Activated T-cell treated with anti-CD3 and anti-CD28 coated beads, Interleukin-2, amount 50 U/mL, for 4 hours (primary cell): ENCODE measurements around the gene TM4SF4. TPM values are rescaled to one million over a fixed set of nuclear protein-coding genes. Genes with fewer than 3 reads are reported as not detected.
"Not testable (repeated sequence)": the region's sequence is repeated elsewhere in the genome, so short reads cannot be mapped to it uniquely, and the experiment has no call there.

Experiments used
- ATAC-seq, 2 donors: fragments of 200-7000 bp; cut with Tn5 transposase; one replicate each; pipeline ENCODE4 v1.10.0; 2021
- DNase-seq: peaks from one replicate; pipeline ENCODE4 v3.0.0-alpha.2; 2020
- H3K27me3 Mint-ChIP-seq: one replicate; pipeline ENCODE4 v1.8.0; 2021; ENCODE audit warnings: low read depth, mixed read lengths
- H3K36me3 Mint-ChIP-seq: one replicate; pipeline ENCODE4 v1.8.0; 2022; ENCODE audit warnings: mixed read lengths; ENCODE audit not compliant: insufficient read depth
- H3K4me1 Mint-ChIP-seq: one replicate; pipeline ENCODE4 v1.8.0; 2021; ENCODE audit warnings: low read depth, mixed read lengths
- H3K4me3 Mint-ChIP-seq: one replicate; pipeline ENCODE4 v1.8.0; 2021; ENCODE audit warnings: mild to moderate bottlenecking, moderate library complexity, mixed read lengths
- H3K9me3 Mint-ChIP-seq: one replicate; pipeline ENCODE4 v1.8.0; 2021; ENCODE audit warnings: mixed read lengths
- total RNA-seq, 3 donors: library from RNA; stranded (reverse); gene quantifications; one replicate each; pipeline ENCODE4 v1.2.1, GENCODE V29; 2021

TM4SF4 gene
- total RNA-seq, 3 donors from 2014 or later: 0.92 to 1.3 (median 1.0) TPM

DNA sequence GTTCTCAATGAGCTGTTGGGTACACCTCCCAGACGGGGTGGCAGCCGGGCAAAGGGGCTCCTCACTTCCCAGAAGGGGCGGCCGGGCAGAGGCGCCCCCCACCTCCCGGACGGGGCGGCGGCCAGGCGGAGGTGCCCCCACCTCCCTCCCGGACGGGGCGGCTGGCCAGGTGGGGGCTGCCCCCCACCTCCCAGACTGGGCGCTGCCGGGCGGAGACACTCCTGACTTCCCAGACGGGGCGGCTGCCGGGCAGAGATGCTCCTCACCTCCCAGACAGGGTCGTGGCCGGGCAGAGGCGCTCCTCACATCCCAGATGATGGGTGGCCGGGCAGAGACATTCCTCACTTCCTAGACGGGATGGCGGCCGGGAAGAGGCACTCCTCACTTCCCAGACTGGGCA, 29.6 kb upstream of the TM4SF4 start:
- H3K27me3 Mint-ChIP-seq: peaks cover 13% of the 10 kb centered on the region
- H3K9me3 Mint-ChIP-seq, H3K36me3 Mint-ChIP-seq, H3K4me1 Mint-ChIP-seq, ATAC-seq, DNase-seq, H3K4me3 Mint-ChIP-seq: not testable (repeated sequence)

DNA sequence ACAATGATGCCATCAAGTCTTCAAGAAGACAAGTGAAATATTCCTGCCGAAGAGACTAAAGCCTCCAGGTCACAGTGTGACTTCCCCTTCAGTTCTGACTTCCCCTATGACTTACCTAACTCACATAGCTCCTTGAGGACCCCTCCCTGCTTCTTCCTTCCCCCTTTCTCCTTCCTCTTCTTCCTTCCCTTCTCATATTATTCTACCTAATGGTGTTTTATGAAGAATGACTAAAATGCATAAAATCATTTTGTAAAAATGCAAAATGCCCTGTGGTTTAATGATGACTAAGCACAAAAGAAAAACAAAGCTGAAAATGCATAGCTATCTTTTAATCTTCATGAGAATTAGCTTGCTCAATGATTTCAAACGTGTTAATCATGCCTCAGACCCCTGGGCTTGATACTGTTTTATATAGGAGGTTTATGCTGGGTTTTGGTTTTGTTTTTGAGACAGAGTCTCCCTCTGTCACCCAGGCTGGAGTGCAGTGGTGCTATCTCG, 26.1 kb upstream of the TM4SF4 start:
- Mint-ChIP-seq H3K9me3 (peaks cover 8% of the 10 kb centered on the region), H3K4me3 (no peak overlapping the region), H3K27me3 (peaks cover 1% of the 10 kb centered on the region), H3K36me3 (peaks cover 2% of the 10 kb centered on the region), H3K4me1 (no peaks in the 10 kb centered on the region)
- ATAC-seq (peak; percentile 25 to 27), DNase-seq (no peak)

DNA sequence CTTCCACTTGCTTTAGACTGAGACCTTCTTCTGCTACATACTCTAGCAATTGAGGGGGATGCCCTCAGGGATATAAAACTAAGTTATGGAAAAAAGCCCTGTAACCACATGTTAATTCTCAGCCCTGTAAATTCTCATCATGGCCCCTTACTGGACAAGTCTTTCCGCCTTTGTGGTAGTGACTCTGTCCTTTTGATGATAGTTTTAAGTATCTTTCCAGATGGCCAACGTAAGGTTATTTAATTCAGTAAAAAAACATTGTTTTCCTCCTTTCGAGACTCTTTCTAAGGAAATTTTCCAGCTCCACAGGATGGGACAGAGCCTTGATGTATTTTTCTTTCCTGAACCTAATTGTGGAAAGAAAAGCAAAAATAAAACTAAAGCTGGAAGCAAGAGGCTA, 25.3 kb upstream of the TM4SF4 start:
- Mint-ChIP-seq H3K36me3 (peaks cover 2% of the 10 kb centered on the region), H3K9me3 (peaks cover 8% of the 10 kb centered on the region), H3K27me3 (no peaks in the 10 kb centered on the region), H3K4me1 (no peaks in the 10 kb centered on the region), H3K4me3 (no peak overlapping the region)
- ATAC-seq (no peak), DNase-seq (no peak)

DNA sequence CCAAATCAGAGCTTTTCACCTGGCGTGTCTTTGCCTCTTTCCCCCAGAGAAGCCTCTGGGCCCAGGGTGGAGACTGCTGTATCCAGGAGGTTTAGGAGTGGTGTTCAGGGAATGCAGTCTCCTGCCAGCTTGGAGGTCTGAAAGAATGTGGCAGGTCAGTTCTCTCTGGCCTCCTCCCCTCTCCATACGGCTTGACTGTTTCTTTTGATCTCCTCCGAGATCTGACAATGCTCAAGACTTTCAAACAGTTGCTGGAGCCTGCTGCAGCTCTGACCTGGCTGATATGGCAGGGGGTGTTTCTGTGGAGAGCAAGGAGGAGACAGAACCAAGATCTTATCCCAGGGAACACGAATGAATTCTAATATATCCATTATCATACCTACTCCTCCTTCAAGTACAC, 24.7 kb upstream of the TM4SF4 start:
- H3K36me3 Mint-ChIP-seq: peaks cover 2% of the 10 kb centered on the region
- H3K4me3 Mint-ChIP-seq: no peak overlapping the region
- no peak for DNase-seq
- peaks cover 1% of the 10 kb centered on the region for H3K27me3 Mint-ChIP-seq
- ATAC-seq: no peak
- H3K4me1 Mint-ChIP-seq: no peaks in the 10 kb centered on the region
- peaks cover 8% of the 10 kb centered on the region for H3K9me3 Mint-ChIP-seq

DNA sequence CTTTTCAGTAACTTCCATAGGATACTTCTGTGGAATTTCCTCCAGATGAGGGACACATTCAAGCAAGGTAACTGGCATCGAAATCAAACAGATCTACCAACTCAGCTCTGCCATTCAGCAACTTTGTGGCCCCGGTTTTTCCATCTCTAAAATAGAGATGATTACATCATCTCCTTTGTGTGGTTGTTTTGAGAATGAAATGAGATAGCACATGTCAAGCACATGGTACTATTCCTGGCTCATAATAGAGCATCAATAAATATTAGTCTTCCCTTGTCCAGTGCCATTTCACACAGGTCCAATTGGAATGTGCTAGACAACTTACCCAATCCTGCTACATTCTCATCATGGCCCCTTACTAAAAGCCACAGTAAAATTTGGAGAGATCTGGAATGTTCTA, 24.2 kb upstream of the TM4SF4 start:
- ATAC-seq: no peak

DNA sequence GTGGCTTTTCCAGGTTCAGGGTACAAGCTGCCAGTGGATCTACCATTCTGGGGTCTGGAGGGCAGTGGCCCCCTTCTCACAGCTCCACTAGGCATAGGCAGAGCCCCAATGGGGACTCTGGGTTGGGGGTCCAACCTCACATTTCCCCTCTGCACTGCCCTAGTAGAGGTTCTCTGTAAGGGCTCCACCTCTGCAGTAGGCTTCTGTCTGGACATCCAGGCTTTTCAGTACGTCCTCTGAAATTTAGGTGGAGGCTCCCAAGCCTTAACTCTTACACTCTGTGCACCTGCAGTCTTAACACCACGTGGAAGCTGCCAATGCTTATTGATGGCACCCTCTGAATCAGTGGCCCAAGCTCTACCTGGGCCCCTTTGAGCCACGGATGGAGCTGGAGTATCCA, 22.5 kb upstream of the TM4SF4 start:
- DNase-seq (no peak), ATAC-seq (no peak)
- no peaks in the 10 kb centered on the region for H3K4me1 Mint-ChIP-seq
- peaks cover 7% of the 10 kb centered on the region for H3K27me3 Mint-ChIP-seq
- H3K36me3 Mint-ChIP-seq: peaks cover 2% of the 10 kb centered on the region
- no peak overlapping the region for H3K4me3 Mint-ChIP-seq
- peaks cover 8% of the 10 kb centered on the region for H3K9me3 Mint-ChIP-seq

More for the DNA sequence above, 24.2 kb upstream of the TM4SF4 start:
- Mint-ChIP-seq H3K9me3 (peaks cover 8% of the 10 kb centered on the region), H3K36me3 (peaks cover 2% of the 10 kb centered on the region), H3K27me3 (peaks cover 3% of the 10 kb centered on the region), H3K4me1 (no peaks in the 10 kb centered on the region), H3K4me3 (no peak overlapping the region)
- no peak for DNase-seq

DNA sequence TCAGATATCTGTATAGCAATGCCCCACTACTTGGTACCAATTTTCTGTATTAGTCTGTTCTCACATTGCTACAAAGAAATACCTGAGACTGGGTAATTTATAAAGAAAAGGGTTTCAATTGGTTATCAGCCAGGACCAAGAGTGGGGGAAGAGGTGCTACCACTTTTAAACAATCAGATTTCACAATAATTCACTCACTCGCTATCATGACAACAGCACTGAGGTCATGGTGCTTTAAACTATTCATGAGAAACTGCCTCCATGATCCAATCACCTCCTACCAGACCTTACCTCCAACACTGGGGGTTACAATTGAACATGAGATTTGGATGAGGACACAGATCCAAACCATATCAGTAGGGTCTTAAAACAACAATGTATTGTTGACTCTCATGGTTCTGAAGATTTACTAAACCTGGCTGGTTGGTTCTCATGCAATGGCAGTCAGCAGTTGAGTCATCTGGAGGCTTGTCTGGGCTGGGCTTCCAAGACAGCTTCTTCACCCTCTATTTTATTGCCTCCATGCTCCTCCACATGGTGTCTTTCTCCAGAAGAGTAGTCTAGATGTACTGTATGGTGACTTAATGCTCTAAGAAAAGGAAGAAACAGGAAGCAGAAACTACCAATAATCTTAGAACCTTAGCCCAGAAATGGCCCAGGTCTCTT, 21.2 kb upstream of the TM4SF4 start:
- ATAC-seq (no peak), DNase-seq (no peak)
- Mint-ChIP-seq H3K4me1 (no peaks in the 10 kb centered on the region), H3K36me3 (peaks cover 2% of the 10 kb centered on the region), H3K27me3 (peaks cover 7% of the 10 kb centered on the region), H3K9me3 (peaks cover 8% of the 10 kb centered on the region), H3K4me3 (no peak overlapping the region)

DNA sequence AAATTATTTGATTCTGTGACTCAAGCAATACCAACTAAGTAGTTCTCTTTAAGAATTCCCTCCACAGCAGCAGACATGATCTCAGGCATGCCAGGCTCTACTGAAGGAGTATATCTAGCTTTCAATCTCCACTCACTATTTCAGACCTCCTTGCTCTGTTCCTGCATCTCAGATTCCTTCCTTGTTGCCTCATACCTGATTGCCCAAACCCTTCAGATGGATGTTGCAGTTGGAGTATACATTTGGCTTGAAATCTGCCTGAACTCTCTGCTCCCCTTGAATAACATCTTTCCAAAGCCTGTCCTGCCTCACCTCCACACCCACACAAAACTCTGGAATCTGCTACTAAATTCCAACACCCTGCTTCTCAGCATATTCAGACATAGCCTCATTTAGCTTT, 19.8 kb upstream of the TM4SF4 start:
- H3K27me3 Mint-ChIP-seq: peaks cover 7% of the 10 kb centered on the region

DNA sequence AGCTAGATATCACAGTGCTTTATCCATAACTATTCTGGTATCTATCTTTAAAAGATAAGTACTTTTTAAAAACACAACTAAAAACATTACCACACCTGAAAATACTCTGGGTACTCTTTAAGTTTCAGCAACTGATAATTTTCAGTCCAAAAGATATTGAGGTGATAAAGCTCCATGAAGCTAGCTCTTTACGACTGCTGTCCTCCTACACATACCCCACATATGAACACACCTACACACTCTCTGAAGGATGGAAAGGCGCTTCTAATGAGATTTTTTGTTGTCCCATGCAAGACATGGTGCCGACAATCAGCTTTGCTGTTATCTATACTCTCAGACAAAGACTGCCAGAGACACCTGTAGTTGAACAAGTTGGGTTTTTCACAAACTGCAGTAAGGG, 19.1 kb upstream of the TM4SF4 start:
- Mint-ChIP-seq H3K4me3 (no peak overlapping the region), H3K27me3 (peaks cover 7% of the 10 kb centered on the region), H3K4me1 (no peaks in the 10 kb centered on the region), H3K9me3 (peaks cover 8% of the 10 kb centered on the region), H3K36me3 (peaks cover 2% of the 10 kb centered on the region)
- ATAC-seq (no peak), DNase-seq (no peak)

More for the DNA sequence above, 19.8 kb upstream of the TM4SF4 start:
- Mint-ChIP-seq H3K36me3 (peaks cover 2% of the 10 kb centered on the region), H3K9me3 (peaks cover 8% of the 10 kb centered on the region), H3K4me3 (no peak overlapping the region), H3K4me1 (no peaks in the 10 kb centered on the region)
- DNase-seq: no peak
- no peak for ATAC-seq

DNA sequence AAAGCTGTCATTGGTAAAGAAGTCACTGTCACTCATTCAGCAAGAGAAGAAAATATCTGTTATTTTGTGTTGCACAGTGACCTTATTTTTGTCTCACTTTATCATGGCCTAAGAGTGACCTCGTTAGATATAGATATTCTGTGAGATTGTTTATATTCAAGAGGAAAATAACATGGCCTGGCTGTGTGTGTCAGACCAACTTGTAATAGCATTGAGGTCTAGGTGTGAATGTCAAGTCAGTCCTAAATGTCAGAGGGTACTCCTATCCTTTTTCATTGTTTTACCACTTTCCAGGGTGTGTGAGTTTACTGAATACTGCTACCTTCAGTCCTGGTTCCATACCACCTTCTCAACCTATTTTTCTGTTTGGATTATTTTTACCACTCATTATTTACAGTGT, 18.5 kb upstream of the TM4SF4 start:
- Mint-ChIP-seq H3K36me3 (peaks cover 2% of the 10 kb centered on the region), H3K4me1 (no peaks in the 10 kb centered on the region), H3K27me3 (peaks cover 7% of the 10 kb centered on the region), H3K9me3 (peaks cover 8% of the 10 kb centered on the region), H3K4me3 (no peak overlapping the region)
- no peak for DNase-seq
- ATAC-seq: no peak

DNA sequence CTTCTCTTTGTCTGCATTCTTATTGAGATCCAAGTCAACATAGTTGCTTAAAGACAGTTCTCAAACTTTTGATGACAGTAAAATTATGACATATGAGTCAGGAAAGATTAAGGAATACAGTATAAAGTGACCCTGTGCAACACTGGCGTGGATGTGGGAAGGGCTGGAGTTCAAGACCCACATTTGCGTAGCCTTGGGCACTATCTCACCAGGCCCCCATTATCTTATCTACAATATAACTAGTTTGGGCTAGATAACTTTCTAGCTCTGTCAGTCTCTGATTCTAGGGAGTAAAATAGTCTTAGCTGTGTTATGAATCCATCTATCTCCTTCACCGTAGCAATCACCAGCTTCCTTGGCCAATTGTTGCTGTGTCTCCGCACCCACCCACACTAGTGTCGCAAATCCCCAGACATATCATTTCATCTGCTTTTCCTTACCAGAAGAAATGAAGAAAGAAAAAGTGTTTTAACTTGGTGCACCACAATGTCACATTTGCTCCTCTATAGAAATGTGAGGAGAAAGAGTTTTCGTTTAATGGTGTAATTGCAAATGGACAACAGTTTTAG, 14.9 kb upstream of the TM4SF4 start:
- Mint-ChIP-seq H3K27me3 (peaks cover 11% of the 10 kb centered on the region), H3K4me3 (no peak overlapping the region), H3K9me3 (no peaks in the 10 kb centered on the region), H3K36me3 (no peaks in the 10 kb centered on the region), H3K4me1 (no peaks in the 10 kb centered on the region)
- no peak for DNase-seq
- no peak for ATAC-seq

DNA sequence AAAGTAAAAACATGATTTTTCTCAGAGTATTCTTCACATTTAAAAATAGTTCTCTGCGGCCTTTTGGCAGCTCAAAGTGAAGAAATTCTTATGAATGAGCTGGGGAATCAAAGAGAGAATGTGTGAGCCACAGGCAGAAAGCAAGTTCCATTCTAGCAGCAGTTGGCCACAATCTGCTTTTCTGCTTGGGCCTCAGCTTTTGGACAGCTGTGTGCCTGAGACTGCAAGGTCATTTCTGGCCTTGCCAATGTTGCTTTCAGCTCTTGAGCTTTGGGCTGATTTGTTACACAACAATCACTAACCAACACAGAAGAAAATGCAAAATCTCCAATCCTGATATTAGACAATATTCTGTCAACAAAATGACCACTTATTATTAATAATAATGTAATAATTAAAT, 14.4 kb upstream of the TM4SF4 start:
- Mint-ChIP-seq H3K4me1 (no peaks in the 10 kb centered on the region), H3K4me3 (no peak overlapping the region), H3K27me3 (peaks cover 8% of the 10 kb centered on the region), H3K36me3 (no peaks in the 10 kb centered on the region), H3K9me3 (no peaks in the 10 kb centered on the region)
- DNase-seq (no peak), ATAC-seq (no peak)

DNA sequence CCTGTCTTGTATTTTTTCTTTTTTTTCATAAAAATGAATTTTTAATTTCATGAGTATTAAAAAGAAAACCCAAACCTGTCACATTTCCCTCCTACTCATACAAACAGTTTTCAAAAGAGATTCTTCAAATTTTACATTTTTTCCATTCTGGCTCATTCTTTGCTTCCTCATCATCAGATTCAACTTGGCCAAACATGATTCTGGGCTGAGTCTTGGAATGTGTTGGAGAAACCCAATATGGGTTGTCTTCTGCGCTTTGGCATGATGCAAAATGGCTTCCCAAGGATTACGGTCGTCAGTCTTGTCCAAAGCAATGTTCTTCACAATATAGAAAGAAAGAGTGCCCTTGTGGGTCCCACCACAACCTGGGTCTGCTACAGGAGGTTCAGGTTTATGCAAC, 12.4 kb upstream of the TM4SF4 start:
- ATAC-seq (no peak), DNase-seq (no peak)
- H3K9me3 Mint-ChIP-seq: no peaks in the 10 kb centered on the region
- no peaks in the 10 kb centered on the region for H3K36me3 Mint-ChIP-seq
- H3K4me1 Mint-ChIP-seq: no peaks in the 10 kb centered on the region
- H3K27me3 Mint-ChIP-seq: peaks cover 4% of the 10 kb centered on the region
- H3K4me3 Mint-ChIP-seq: no peak overlapping the region

DNA sequence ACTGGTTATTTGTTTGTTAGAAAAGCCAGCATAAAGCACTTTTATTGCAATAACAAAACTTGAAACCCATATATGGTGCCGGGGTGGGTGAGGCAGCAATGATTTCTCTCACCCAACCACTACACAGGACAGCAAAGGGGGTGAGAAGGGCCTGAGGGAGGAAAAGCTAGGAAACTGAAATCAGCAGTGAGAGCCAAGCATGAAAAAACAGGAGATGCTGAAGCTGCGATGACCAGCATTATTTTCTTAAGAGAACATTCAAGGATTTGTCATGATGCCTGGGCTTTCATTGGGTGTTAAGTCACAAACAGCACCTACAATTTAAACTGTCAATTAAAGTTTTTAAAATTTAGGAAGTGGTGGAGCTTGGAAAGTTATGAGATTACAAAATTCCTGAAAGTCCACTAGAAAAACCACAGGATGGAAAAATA, 11.9 kb upstream of the TM4SF4 start:
- DNase-seq (no peak), ATAC-seq (no peak)
- H3K4me1 Mint-ChIP-seq: no peaks in the 10 kb centered on the region
- peaks cover 4% of the 10 kb centered on the region for H3K27me3 Mint-ChIP-seq
- H3K36me3 Mint-ChIP-seq: no peaks in the 10 kb centered on the region
- no peaks in the 10 kb centered on the region for H3K9me3 Mint-ChIP-seq
- H3K4me3 Mint-ChIP-seq: no peak overlapping the region

DNA sequence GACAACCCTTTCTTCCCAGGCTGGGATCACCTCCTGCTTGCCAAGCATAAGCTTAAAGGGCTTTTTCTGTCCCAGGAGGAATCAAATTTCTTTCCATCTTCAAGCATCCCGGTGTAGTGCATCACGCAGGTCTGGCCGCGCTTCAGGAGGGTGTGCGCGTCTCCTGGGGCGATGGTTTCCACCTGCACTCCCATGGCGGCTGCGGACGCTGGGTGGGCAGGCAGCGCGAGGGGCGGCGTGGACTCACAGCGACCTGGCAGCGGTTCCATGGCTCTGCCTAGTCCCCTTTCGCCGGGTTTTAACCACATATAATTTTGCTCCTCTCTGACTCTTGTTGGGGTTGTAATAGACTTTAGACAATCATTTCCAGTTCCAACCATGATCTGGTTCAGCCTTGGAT, 10.6 kb upstream of the TM4SF4 start:
- no peaks in the 10 kb centered on the region for H3K9me3 Mint-ChIP-seq
- ATAC-seq: no peak
- no peak for DNase-seq
- no peaks in the 10 kb centered on the region for H3K4me1 Mint-ChIP-seq
- no peaks in the 10 kb centered on the region for H3K36me3 Mint-ChIP-seq
- no peak overlapping the region for H3K4me3 Mint-ChIP-seq
- peaks cover 4% of the 10 kb centered on the region for H3K27me3 Mint-ChIP-seq
